K562 (cell line): Measurements from ENCODE around the gene TBXA2R. TPM values are rescaled to one million over a fixed set of nuclear protein-coding genes. Genes with fewer than 3 reads are reported as not detected.

Source experiments
- ATAC-seq: fragments of 200-7000 bp; cut with Tn5 transposase; 3 replicates; pipeline ENCODE4 v1.9.1; 2020; ENCODE audit warnings: moderate library complexity
- BruUV-seq: library from RNA; stranded (reverse); fragments of 400-500 nt; replicated peaks from 2 replicates; lab custom pipeline; 2021; lab: Mats Ljungman, UMichigan
- CTCF ChIA-PET: fragments of 300-600 bp; formaldehyde crosslinking; extraction: SDS; loops from one replicate; lab custom pipeline; 2021; ENCODE audit warnings: low intra/inter-chr PET ratio; lab: Yijun Ruan, JAX
- POLR2A ChIA-PET: fragments of 300-600, 350-650 bp; sonication (Branson Sonifier 250); formaldehyde crosslinking; extraction: SDS; loops from one replicate; lab custom pipeline; 2021; ENCODE audit warnings: antibody characterized with exemption, inconsistent platforms; lab: Yijun Ruan, JAX
- DNase-seq, 4 experiments: peaks; one replicate each; pipeline versions ENCODE4 v3.0.0 to v3.0.0-alpha.2; 2011 to 2018; ENCODE audit warnings: low spot score in 3 of 4, mixed read lengths in 3 of 4; ENCODE audit errors: extremely low read depth in 1 of 4
- FAIRE-seq: peaks from 2 replicates; lab custom pipeline; 2011; peaks lifted over from hg19 to GRCh38; lab: Jason Lieb, UNC
- H2AFZ ChIP-seq: 2 replicates; pipeline ENCODE4 v1.6.0; 2011; ENCODE audit warnings: low read depth, low read length, control low read depth, inconsistent platforms
- H3K27ac ChIP-seq: fragments of 200-600 bp; 3 replicates; pipeline ENCODE4 v1.8.0; 2011; ENCODE audit warnings: low read depth, mild to moderate bottlenecking, control low read depth, inconsistent platforms, low read length, moderate library complexity, mixed read lengths; ENCODE audit errors: extremely low read depth
- H3K27me3 ChIP-seq, 2 experiments: fragments of 300-600 bp in 1 of 2; 2 replicates in 1 of 2; 3 replicates in 1 of 2; pipeline versions ENCODE4 v1.6.0 to v1.8.0; 2011; ENCODE audit warnings: inconsistent platforms in 2 of 2, low read length in 2 of 2, mild to moderate bottlenecking in 1 of 2, mixed read lengths in 1 of 2, moderate library complexity in 1 of 2; ENCODE audit not compliant: control insufficient read depth in 2 of 2, insufficient read depth in 2 of 2
- H3K36me3 ChIP-seq: fragments of 300-600 bp; 3 replicates; pipeline ENCODE4 v1.8.0; 2011; ENCODE audit warnings: mild to moderate bottlenecking, low read length, inconsistent platforms; ENCODE audit not compliant: control insufficient read depth, insufficient read depth
- H3K4me1 ChIP-seq, 2 experiments: fragments of 200-600 bp in 1 of 2; replicated peaks in 1 of 2; 2 replicates in 1 of 2; 3 replicates in 1 of 2; pipeline versions ENCODE4 v1.5.1 to v1.8.0; 2011; ENCODE audit warnings: inconsistent platforms in 2 of 2, low read length in 2 of 2, mild to moderate bottlenecking in 1 of 2, mixed read lengths in 1 of 2, moderate library complexity in 1 of 2; ENCODE audit not compliant: control insufficient read depth in 2 of 2, insufficient read depth in 2 of 2
- H3K4me2 ChIP-seq: 2 replicates; pipeline ENCODE4 v1.6.1; 2011; ENCODE audit warnings: low read length, control low read depth, inconsistent platforms, mixed read lengths; ENCODE audit not compliant: insufficient read depth
- H3K4me3 ChIP-seq: fragments of 200-600 bp; sonication (generic), shearing (Covaris generic); 2 replicates; pipeline ENCODE4 v1.5.1; 2016; ENCODE audit warnings: control low read depth, inconsistent platforms
- H3K79me2 ChIP-seq: fragments of 200-600 bp; 3 replicates; pipeline ENCODE4 v1.8.0; 2011; ENCODE audit warnings: low read length, inconsistent platforms; ENCODE audit not compliant: control insufficient read depth, insufficient read depth
- H3K9ac ChIP-seq, 2 experiments: 2 replicates each; pipeline versions ENCODE4 v1.6.0 to v1.6.1; 2011; ENCODE audit warnings: low read depth in 2 of 2, low read length in 2 of 2, control low read depth in 1 of 2, inconsistent platforms in 1 of 2, mild to moderate bottlenecking in 1 of 2, mixed read lengths in 1 of 2; ENCODE audit not compliant: insufficient read depth in 1 of 2
- H3K9me1 ChIP-seq: one replicate; pipeline ENCODE4 v1.6.0; 2011; ENCODE audit warnings: inconsistent platforms, mild to moderate bottlenecking, low read length, moderate library complexity; ENCODE audit not compliant: control insufficient read depth, insufficient read depth
- H3K9me3 ChIP-seq: replicated peaks from 2 replicates; pipeline ENCODE4 v1.5.1; 2011; ENCODE audit warnings: low read depth, low read length, inconsistent platforms; ENCODE audit not compliant: control insufficient read depth, insufficient read depth
- H4K20me1 ChIP-seq: replicated peaks from 2 replicates; pipeline ENCODE4 v1.6.1; 2011; ENCODE audit warnings: low read length, inconsistent platforms, mixed read lengths; ENCODE audit not compliant: control insufficient read depth, insufficient read depth
- NFATC3 ChIP-seq: fragments of 450-650 bp; IDR thresholded peaks from 2 replicates; pipeline ENCODE4 v1.6.1; 2017; ENCODE audit warnings: mild to moderate bottlenecking
- POLR2G ChIP-seq: fragments of 200-400 bp; formaldehyde crosslinking; IDR thresholded peaks from 2 replicates; pipeline ENCODE4 v1.6.1; 2017; ENCODE audit warnings: low read depth, mild to moderate bottlenecking, antibody characterized with exemption, low read length, moderate library complexity
- ZBTB33 ChIP-seq: sonication (generic); formaldehyde crosslinking; IDR thresholded peaks from 2 replicates; pipeline ENCODE4 v1.8.1; 2023; ENCODE audit warnings: mild to moderate bottlenecking, missing genetic modification reagents
- ZFP36 ChIP-seq: fragments of 150-350 bp; IDR thresholded peaks from 2 replicates; pipeline ENCODE4 v1.6.1; 2018; ENCODE audit warnings: low read length, low read depth; ENCODE audit not compliant: partially characterized antibody
- ZNF696 ChIP-seq: fragments of 250-450 bp; sonication (Bioruptor Pico); conservative IDR thresholded peaks from 2 replicates; pipeline ENCODE4 v1.4.0; 2020; ENCODE audit warnings: mild to moderate bottlenecking, moderate library complexity
- WGBS: fragments of 100-300 bp; shearing (Covaris generic); methylation state at CpG from one replicate; pipeline ENCODE4 v1.1.6; 2016; ENCODE audit warnings: low coverage, mixed read lengths; ENCODE audit not compliant: insufficient coverage; ENCODE audit errors: missing lambda C conversion rate; 5-methylcytosine and 5-hydroxymethylcytosine counted together
- in situ Hi-C: fragments of 300-500 bp; cut with MboI; formaldehyde crosslinking; loops from 4 replicates; pipeline ENCODE4 v1.15.0; 2018; ENCODE audit warnings: inconsistent platforms, mixed read lengths
- intact Hi-C: fragments of 100-400 bp; cut with micrococcal nuclease; formaldehyde crosslinking; loops from 2 replicates; pipeline ENCODE4 v1.14.2; 2022
- polyA plus RNA-seq, 8 experiments: library from polyadenylated mRNA; depleted of rRNA in 4 of 8; stranded (reverse) in 5 of 8; unstranded in 3 of 8; fragments of >200 nt; fragmentation: Nextera tagmentation in 2 of 8; fragmentation: Illumina TruSeq in 1 of 8; extraction: Ambion mirVana in 2 of 8; extraction: Trizol in 1 of 8; gene quantifications; 2 replicates each; pipeline versions ENCODE4 v1.2.1 to v1.2.3, GENCODE V29; 2011 to 2014; ENCODE audit warnings: inconsistent platforms in 1 of 8, missing spikeins in 1 of 8
- total RNA-seq, 7 experiments: library from RNA; depleted of rRNA in 6 of 7; stranded (reverse); fragments of >200 nt in 6 of 7; fragmentation: Illumina TruSeq in 2 of 7; extraction: Trizol in 2 of 7; gene quantifications; 2 replicates each; pipeline versions ENCODE4 v1.2.1 to v1.2.3, GENCODE V29; 2011 to 2021; ENCODE audit warnings: low replicate concordance in 1 of 7
- TF ChIP-seq, protein P1 (sequence below), 3 experiments: fragments of 200-800 bp in 1 of 3; sonication (Bioruptor generic) in 1 of 3; sonication (generic) in 1 of 3; formaldehyde crosslinking in 1 of 3; IDR thresholded peaks; 2 replicates each; pipeline versions ENCODE4 v1.6.1 to v1.8.0; 2016 to 2022; ENCODE audit warnings: mild to moderate bottlenecking in 2 of 3, missing compliant biosample characterization in 2 of 3, missing genetic modification characterization in 2 of 3, missing genetic modification reagents in 1 of 3

TBXA2R gene
- total and polyA plus RNA-seq, 9 of the 15 experiments (the other 6 are each of a cell fraction or from before 2014, with no cell fraction given) = 1.5 to 24.0 (median 2.8) TPM

GRCh38 chr19:3615524-3616135 lies 9.0 kb upstream of the TBXA2R start (continued):
- TF ChIP-seq POLR2G (peak; percentile 51), ZFP36 (peak; percentile 40), NFATC3 (no peak), ZNF696 (CRISPR knock-in tag) (no peak), ZBTB33 (CRISPR knock-in tag) (peak; percentile 75)

DNA sequence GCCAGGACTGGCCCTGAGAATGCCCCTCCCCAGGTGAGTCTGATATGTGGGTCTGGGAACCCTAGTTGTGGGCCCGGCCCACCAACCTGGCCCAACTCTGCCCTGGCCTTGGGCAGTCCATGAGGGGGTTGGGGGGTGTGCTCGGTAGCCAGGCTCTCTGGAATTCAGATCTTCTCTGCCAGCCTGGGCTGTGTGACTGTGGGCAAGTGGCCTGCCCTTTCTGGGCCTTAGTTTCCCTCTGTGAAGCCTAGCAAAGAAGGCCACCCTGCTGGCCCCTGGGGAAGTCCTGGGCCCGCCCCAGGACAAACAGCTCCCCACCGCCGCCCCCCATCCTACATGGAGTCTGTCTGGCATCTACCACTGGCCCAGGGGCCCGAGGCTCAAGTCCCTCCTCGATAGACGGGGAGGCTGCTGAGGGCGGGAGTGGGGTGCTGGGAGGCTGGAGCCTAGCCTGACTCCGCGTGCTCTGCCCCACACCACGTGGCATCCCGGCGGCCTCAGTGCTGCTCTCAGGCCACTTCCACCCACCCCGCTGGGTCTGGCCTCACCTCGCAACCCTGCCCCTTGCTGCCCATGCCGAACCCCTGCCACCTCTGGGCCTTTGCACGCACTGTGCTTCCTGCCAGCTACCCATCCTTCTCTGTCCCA lies 8.3 kb upstream of the TBXA2R start:
- H3K4me2 ChIP-seq = no peak overlapping the region
- H3K4me1 ChIP-seq = peaks cover 9 to 89% of the 10 kb centered on the region in 2 experiments
- H3K9ac ChIP-seq = peak overlapping the region in 1 of 2 experiments; percentile 43; a peak in 1 of 4 replicates
- no peak for FAIRE-seq
- WGBS = 90% methylated on average over 9 of the region's 18 CpGs
- intact Hi-C loops = no loop called here
- H2AFZ ChIP-seq = no peak overlapping the region
- DNase-seq = no peak
- no TSS peak for BruUV-seq
- ChIA-PET CTCF (no interaction called here), POLR2A (interaction anchor here (0.6 to 1.0 kb wide), 3 partner anchors 12 to 120 kb away, joined by 3 to 4 read pairs (median 3); no protein-coding TSS in a partner anchor)
- H3K9me3 ChIP-seq = no peaks in the 10 kb centered on the region; the same call in 1 of the 2 replicates
- no peaks in the 10 kb centered on the region for H3K27me3 ChIP-seq
- in situ Hi-C loops = no loop called here
- no peak for ATAC-seq
- no peak overlapping the region for H3K27ac ChIP-seq
- no peak overlapping the region for H3K4me3 ChIP-seq
- H3K9me1 ChIP-seq = no peaks in the 10 kb centered on the region
- H3K79me2 ChIP-seq = peaks cover 6% of the 10 kb centered on the region; the same call in 2 of the 3 replicates
- TF ChIP-seq, protein P1, sequence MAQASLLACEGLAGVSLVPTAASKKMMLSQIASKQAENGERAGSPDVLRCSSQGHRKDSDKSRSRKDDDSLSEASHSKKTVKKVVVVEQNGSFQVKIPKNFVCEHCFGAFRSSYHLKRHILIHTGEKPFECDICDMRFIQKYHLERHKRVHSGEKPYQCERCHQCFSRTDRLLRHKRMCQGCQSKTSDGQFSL (CRISPR knock-in tag; IDR thresholded peaks at IDR 0.05) = no peak
- TF ChIP-seq, protein P1 (tag; IDR thresholded peaks at IDR 0.05) = no peak
- TF ChIP-seq ZFP36 = peak; percentile 56
- TF ChIP-seq, all 486 proteins: peak for 1
- H4K20me1 ChIP-seq = no peaks in the 10 kb centered on the region
- H3K36me3 ChIP-seq = peaks cover 79% of the 10 kb centered on the region
